Prostate gland (tissue), 2 donors: ENCODE data around the gene PRDM16. TPM values are rescaled to one million over a fixed set of nuclear protein-coding genes. Genes with fewer than 3 reads are reported as not detected.

Experiments used
- DNase-seq: peaks from one replicate; pipeline ENCODE4 v3.0.0-alpha.2; 2019; ENCODE audit warnings: low spot score
- H3K27ac ChIP-seq, 2 donors: fragments of 200-600 bp; sonication (generic); 2 replicates each; pipeline ENCODE4 v1.5.1; 2017 to 2019
- H3K27me3 ChIP-seq: fragments of 200-600 bp; sonication (generic); replicated peaks from 2 replicates; pipeline ENCODE4 v1.5.1; 2019; ENCODE audit not compliant: insufficient read depth
- H3K36me3 ChIP-seq, 2 donors: fragments of 200-600 bp; sonication (generic); 1 replicate in 1 of 2; 2 replicates in 1 of 2; pipeline versions ENCODE4 v1.5.1 to v1.8.1; 2017 to 2019
- H3K4me1 ChIP-seq: fragments of 200-600 bp; sonication (generic); replicated peaks from 2 replicates; pipeline ENCODE4 v1.5.1; 2019
- H3K4me3 ChIP-seq, 2 donors: fragments of 200-600 bp; sonication (generic); 2 replicates each; pipeline ENCODE4 v1.5.1; 2017 to 2019
- H3K9me3 ChIP-seq: fragments of 200-600 bp; sonication (generic); 2 replicates; pipeline ENCODE4 v1.5.1; 2017
- CTCF ChIP-seq, 4 experiments: fragments of 200-600 bp in 2 of 4; fragments of 450-650 bp in 2 of 4; sonication (generic) in 2 of 4; IDR thresholded peaks; 1 replicate in 3 of 4; 2 replicates in 1 of 4; pipeline ENCODE4 v1.5.1; 2016 to 2019; ENCODE audit warnings: antibody characterized with exemption in 4 of 4, mild to moderate bottlenecking in 2 of 4, moderate library complexity in 2 of 4
- POLR2A ChIP-seq: fragments of 450-650 bp; IDR thresholded peaks from one replicate; pipeline ENCODE4 v1.6.1; 2016; ENCODE audit warnings: antibody characterized with exemption, mild to moderate bottlenecking
- POLR2AphosphoS5 ChIP-seq: sonication (generic); formaldehyde crosslinking; IDR thresholded peaks from one replicate; pipeline ENCODE4 v1.6.1; 2017; ENCODE audit warnings: antibody characterized with exemption
- WGBS: methylation state at CpG from one replicate; pipeline ENCODE4 v1.1.5; 2018; 5-methylcytosine and 5-hydroxymethylcytosine counted together
- intact Hi-C: fragments of 100-400 bp; cut with DNase I; formaldehyde crosslinking; loops from one replicate; pipeline ENCODE4 v1.14.2; 2022
- total RNA-seq, 2 donors: library from RNA; depleted of rRNA; stranded (reverse); fragments of >200 nt; gene quantifications; one replicate each; pipeline ENCODE4 v1.1.0, GENCODE V29; 2016

Gene PRDM16
- total RNA-seq, 2 donors from 2014 or later: 0.23 to 6.5 TPM

- Histone ChIP-seq H3K4me3 (no peak overlapping the region), H3K9me3 (no peaks in the 10 kb centered on the region), H3K4me1 (peaks cover 4% of the 10 kb centered on the region), H3K27me3 (no peaks in the 10 kb centered on the region), H3K27ac (peak overlapping the region; percentile 26 to 56), H3K36me3 (no peaks in the 10 kb centered on the region)
- 71% methylated on average over 12 of the region's 12 CpGs for WGBS
- TF ChIP-seq POLR2A (no peak), POLR2AphosphoS5 (no peak), CTCF (IDR thresholded peaks at IDR 0.05) (no peak)
- intact Hi-C loops: no loop called here
- no peak for DNase-seq
Measured at GRCh38 chr1:3127738-3128137, 58.7 kb downstream of the PRDM16 start.

- Histone ChIP-seq H3K27ac (no peak overlapping the region), H3K36me3 (no peaks in the 10 kb centered on the region), H3K4me1 (peaks cover 4% of the 10 kb centered on the region), H3K4me3 (no peak overlapping the region), H3K9me3 (no peaks in the 10 kb centered on the region), H3K27me3 (no peaks in the 10 kb centered on the region)
- intact Hi-C loops: no loop called here
- DNase-seq: no peak
- WGBS: 93% methylated on average over 26 of the region's 26 CpGs
- TF ChIP-seq CTCF (IDR thresholded peaks at IDR 0.05) (no peak), POLR2A (no peak), POLR2AphosphoS5 (no peak)
Measured at GRCh38 chr1:3128431-3129132, 59.6 kb downstream of the PRDM16 start.

- TF ChIP-seq POLR2AphosphoS5 (no peak), CTCF (IDR thresholded peaks at IDR 0.05) (no peak), POLR2A (no peak)
- no peaks in the 10 kb centered on the region for H3K9me3 ChIP-seq
- no peak overlapping the region for H3K4me3 ChIP-seq
- no peak overlapping the region for H3K27ac ChIP-seq
- WGBS: 88% methylated on average over 8 of the region's 8 CpGs
- peaks cover 4% of the 10 kb centered on the region for H3K4me1 ChIP-seq
- no peaks in the 10 kb centered on the region for H3K36me3 ChIP-seq
- H3K27me3 ChIP-seq: no peaks in the 10 kb centered on the region
- no peak for DNase-seq
- intact Hi-C loops: no loop called here
Measured at GRCh38 chr1:3129133-3129490, 60.1 kb downstream of the PRDM16 start.

- no peak for DNase-seq
- no peaks in the 10 kb centered on the region for H3K9me3 ChIP-seq
- 89% methylated on average over 13 of the region's 13 CpGs for WGBS
- H3K27ac ChIP-seq: no peak overlapping the region
- no peaks in the 10 kb centered on the region for H3K36me3 ChIP-seq
- no peaks in the 10 kb centered on the region for H3K27me3 ChIP-seq
- TF ChIP-seq POLR2AphosphoS5 (no peak), POLR2A (no peak), CTCF (IDR thresholded peaks at IDR 0.05) (no peak)
- H3K4me1 ChIP-seq: peaks cover 4% of the 10 kb centered on the region
- H3K4me3 ChIP-seq: no peak overlapping the region
- intact Hi-C loops: no loop called here
Measured at GRCh38 chr1:3130268-3130667, 61.3 kb downstream of the PRDM16 start.

- Histone ChIP-seq H3K27me3 (no peaks in the 10 kb centered on the region), H3K4me1 (peaks cover under 1% of the 10 kb centered on the region), H3K4me3 (no peak overlapping the region), H3K36me3 (no peaks in the 10 kb centered on the region), H3K27ac (no peak overlapping the region), H3K9me3 (no peaks in the 10 kb centered on the region)
- TF ChIP-seq POLR2A (no peak), POLR2AphosphoS5 (no peak), CTCF (IDR thresholded peaks at IDR 0.05) (no peak)
- no peak for DNase-seq
- intact Hi-C loops: no loop called here
- 80% methylated on average over 12 of the region's 12 CpGs for WGBS
Measured at GRCh38 chr1:3132660-3133059, 63.7 kb downstream of the PRDM16 start.
